HG03460 (cell line): ENCODE data around the gene OSBP2.
"Not testable (repeated sequence)": the region's sequence is repeated elsewhere in the genome, so short reads cannot be mapped to it uniquely, and the experiment has no call there.

ENCODE experiments used
- ATAC-seq: cut with Tn5 transposase; IDR thresholded peaks from one replicate; pipeline ENCODE4 v1.9.1; 2021; ENCODE audit not compliant: unreplicated experiment

The OSBP2 gene

DNA sequence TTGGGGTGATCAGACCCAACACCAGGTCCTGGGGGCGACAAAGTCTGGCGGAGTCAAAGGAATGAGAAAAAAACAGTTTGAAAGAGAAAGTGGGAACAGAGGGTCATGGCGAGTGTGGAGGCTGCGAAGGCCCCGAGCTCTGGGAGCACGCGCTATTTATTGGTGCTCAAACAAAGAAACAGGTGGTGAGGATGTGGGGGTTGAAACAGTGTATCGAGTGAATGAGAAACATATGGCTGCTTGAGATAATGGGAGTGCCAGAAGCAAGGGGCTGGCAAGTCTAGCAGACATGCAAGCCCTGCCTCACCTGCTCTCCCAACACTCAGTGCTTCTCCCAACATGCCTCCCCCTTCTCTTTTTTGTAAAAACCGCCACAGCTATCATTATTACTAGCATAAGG, 19.2 kb upstream of the OSBP2 start:
- ATAC-seq, result no peak

- ATAC-seq, result not testable (repeated sequence)
Observed at GRCh38 chr22:30676565-30676964, 18.1 kb upstream of the OSBP2 start.

DNA sequence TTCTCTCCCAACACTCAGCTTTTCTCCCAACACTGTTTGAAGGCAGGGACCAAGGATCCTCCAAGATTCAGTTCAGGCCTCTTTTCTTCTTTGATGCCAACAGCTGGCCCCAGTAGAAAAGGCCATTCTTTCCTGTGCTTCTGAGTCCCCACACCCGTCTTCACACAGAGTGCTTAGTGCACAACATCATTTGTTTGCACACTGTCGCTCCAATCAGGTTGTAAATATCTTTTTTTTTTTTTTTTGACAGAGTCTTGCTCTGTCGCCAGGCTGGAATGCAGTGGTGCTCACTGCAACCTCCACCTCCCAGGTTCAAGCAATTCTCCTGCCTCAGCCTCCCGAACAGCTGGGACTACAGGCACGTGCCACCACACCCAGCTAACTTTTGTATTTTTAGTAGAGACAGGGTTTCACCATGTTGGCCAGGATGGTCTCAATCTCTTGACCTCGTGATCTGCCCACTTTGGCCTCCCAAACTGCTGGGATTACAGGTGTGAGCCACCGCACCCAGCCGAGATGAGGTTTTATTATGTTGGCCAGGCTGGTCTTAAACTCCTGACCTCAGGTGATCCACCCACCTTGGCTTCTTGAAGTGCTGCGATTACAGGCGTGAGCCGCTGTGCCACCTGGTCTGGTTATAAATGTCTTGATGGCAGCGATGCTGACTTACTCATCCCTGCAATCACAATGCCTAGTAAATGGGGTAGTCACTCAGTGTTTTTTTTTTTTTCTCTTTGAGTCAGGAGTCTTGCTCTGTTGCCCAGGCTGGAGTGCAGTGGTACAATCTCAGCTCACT, 14.6 kb upstream of the OSBP2 start:
- ATAC-seq, result not testable (repeated sequence)

DNA sequence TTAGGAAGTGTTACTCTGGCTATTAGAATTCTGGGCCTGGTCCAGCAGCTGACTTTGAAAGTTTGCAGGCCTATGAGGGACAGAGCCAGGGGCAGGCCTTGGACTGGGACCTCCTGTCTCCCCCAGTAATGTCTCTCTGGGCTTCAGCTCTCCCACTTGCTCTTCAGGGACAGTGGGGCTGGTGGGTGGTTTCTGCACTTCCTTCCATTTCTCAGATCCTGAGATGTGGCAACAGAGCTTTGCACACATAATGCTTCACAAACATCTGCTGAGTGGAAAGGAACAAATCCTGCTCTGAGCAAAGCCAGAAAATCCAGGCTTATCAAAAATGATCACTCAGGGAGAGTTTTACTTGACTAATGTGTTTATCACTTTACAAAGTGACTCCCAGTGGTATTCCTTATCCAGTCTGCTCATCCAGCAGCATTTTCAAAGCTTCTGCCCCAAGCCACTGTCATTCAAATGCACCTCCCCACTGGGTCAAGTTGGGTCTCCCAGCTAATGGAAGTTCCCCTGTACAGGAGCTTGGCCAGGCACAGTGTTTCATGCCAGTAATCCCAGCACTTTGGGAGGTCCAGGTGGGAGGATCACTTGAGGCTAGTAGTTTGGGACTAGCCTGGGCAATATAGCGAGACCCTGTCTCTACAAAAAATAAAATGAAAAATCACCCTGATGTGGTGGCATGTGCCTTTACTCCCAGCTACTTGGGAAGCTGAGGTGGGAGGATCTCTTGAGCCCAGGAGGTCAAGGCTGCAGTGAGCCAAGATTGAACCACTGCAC, 13.5 kb upstream of the OSBP2 start:
- ATAC-seq, result no peak

DNA sequence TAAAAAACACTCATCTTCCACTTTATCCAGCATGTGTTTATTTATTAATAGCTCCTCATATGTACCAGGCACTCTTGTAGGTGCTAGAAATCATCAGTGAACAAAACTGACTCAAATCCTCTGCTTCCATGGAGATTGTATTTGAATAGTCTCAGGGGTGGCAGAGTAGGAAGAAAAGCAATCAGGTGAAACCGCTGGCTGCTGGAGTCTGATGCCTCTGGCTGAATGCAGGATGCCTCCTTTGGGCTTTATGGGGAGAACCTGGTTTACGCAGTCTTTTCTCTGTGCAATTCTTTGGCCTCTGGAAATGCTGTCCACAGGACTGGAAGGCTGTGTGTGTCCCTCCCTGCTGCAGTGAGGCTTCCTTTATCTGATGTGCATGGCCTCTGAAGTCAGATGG, 12.8 kb upstream of the OSBP2 start:
- ATAC-seq, result no peak

DNA sequence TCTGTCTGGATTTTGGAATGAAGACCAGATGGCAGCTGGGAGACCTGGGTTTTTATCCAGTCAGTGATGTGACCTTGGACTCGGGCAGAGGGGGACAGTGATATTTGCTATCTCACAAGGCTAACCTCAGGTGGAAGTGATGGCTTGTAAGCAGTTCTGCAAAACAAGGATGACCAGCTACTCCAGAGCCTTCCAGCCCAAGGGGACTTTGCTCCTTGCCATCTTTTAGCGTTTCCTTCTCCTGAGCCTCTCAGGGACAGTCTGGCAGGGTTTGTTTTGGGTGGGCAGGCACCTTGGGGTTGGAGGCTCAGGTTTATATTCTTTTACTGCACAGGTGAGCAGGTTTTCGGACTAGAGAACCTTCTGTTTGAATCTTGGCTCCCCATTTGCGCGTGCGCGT, 9.5 kb upstream of the OSBP2 start:
- ATAC-seq, result no peak

DNA sequence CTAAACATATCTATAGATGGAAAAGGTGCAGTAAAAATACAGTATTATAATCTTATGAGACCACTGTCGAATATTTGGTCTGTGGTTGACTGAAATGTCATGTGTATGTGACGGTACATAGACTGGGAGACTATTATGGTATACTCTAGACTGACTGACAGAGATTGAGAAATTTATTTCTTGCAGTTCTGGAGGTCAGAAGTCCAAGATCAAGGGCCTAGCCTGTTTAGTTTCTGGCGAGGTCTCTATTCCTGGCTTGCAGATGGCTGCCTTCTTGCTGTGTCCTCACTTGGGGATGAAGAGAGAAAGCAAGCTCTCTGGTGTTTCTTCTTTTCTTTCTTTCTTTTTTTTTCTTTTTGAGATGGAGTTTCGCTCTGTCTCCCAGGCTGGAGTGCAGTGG, 7.3 kb upstream of the OSBP2 start:
- no peak for ATAC-seq

GRCh38 chr22:30689622-30690021, 5.1 kb upstream of the OSBP2 start:
- no peak for ATAC-seq

GRCh38 chr22:30691204-30691603, 3.5 kb upstream of the OSBP2 start:
- ATAC-seq, result no peak

DNA sequence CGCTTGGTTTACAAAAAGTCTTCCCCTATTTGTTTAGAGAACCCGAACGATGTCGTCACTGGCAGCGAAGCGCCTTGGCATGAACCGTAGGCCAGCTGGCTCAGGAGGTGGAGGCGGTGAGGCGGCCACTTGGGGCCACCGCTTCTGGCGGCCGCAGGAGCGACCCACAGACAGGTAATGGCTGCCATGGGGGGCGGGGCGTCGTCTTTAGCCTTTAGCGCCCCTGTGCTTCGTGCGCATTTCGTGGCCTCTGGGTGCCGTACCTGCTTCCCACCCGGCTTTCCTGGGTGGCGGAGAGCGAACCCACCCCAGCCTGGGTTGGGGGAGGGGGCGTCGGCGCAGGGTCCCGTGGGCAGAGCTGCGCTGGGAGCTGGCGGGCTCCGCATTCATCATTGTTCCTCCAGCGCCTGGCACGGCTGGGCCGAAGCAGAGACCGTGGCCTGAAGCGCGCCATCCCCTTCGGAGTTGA, 469 bp upstream of the OSBP2 start:
- ATAC-seq, result no peak

GRCh38 chr22:30695351-30695851, 727 bp downstream of the OSBP2 start:
- ATAC-seq, result no peak

- no peak for ATAC-seq
Observed at GRCh38 chr22:30695871-30696655, 1.4 kb downstream of the OSBP2 start.

DNA sequence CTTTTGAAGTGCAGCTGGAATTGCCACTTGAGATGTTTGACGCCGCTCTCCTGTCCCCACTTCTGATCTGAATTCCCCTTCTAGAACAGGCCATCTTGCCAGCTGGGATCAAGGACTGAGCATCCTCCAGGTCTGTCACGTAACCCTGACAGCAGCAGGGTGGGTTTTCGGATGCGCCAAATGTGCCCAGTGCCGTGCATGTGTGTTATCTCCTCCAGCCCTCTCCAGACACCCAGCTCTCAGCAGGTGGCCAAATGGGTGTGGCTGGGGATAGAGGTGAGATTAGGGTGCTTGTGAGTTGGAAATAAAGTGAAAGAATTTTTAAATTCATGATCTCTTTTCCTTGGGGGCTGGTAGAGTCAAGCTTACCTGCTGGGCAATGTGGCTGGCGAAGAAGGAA, 3.3 kb downstream of the OSBP2 start:
- ATAC-seq, result no peak

DNA sequence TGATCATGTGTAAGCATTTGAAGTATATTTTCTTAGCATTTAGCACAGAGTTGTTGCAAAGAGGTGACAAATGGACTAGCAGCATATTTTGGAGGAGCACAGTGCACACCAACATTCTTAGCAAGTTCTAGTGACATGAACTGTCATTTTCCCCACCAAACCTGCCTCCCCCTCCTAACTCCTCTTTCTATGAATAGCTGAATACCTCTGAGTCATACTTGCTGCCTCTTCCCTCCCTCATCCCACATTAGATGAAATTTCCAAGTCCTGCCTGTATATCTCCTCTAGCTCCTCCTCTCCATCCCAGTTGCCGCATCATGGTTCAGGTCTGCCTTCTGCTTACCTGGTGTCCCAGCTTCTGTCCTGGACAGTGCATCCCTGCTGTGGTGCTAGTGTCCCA, 7.2 kb downstream of the OSBP2 start:
- ATAC-seq, result no peak

GRCh38 chr22:30702856-30703255, 8.2 kb downstream of the OSBP2 start:
- ATAC-seq, result no peak

GRCh38 chr22:30704978-30705377, 10.3 kb downstream of the OSBP2 start:
- no peak for ATAC-seq

- ATAC-seq, result no peak
Observed at GRCh38 chr22:30705710-30706651, 11.3 kb downstream of the OSBP2 start.

GRCh38 chr22:30709980-30710379, 15.3 kb downstream of the OSBP2 start:
- not testable (repeated sequence) for ATAC-seq

- no peak for ATAC-seq
Observed at GRCh38 chr22:30712094-30712493, 17.4 kb downstream of the OSBP2 start.

- ATAC-seq, result no peak
Observed at GRCh38 chr22:30714062-30714461, 19.4 kb downstream of the OSBP2 start.
